Gastroesophageal sphincter (tissue), 4 donors: Measurements from ENCODE around the gene OR10AG1. TPM values are rescaled to one million over a fixed set of nuclear protein-coding genes. Genes with fewer than 3 reads are reported as not detected.

Experiments
- ATAC-seq: fragments of 150-250 bp; one replicate; pipeline ENCODE4 v1.9.1; 2016; ENCODE audit warnings: mild to moderate bottlenecking, moderate library complexity
- H3K27ac ChIP-seq, 4 donors: fragments of 200-600 bp; sonication (generic) in 3 of 4; 1 replicate in 3 of 4; 2 replicates in 1 of 4; pipeline ENCODE4 v1.5.1; 2016 to 2019
- H3K27me3 ChIP-seq: fragments of 200-600 bp; sonication (generic); one replicate; pipeline ENCODE4 v1.5.1; 2019
- H3K36me3 ChIP-seq, 2 donors: fragments of 200-600 bp; sonication (generic); one replicate each; pipeline ENCODE4 v1.5.1; 2019; ENCODE audit warnings: control low read depth in 1 of 2
- H3K4me1 ChIP-seq, 3 donors: fragments of 200-600 bp; sonication (generic); 1 replicate in 2 of 3; 2 replicates in 1 of 3; pipeline ENCODE4 v1.5.1; 2016 to 2019; ENCODE audit warnings: control low read depth in 2 of 3
- H3K4me3 ChIP-seq, 2 donors: fragments of 200-600 bp; sonication (generic); one replicate each; pipeline ENCODE4 v1.5.1; 2019; ENCODE audit warnings: mild to moderate bottlenecking in 1 of 2, moderate library complexity in 1 of 2
- H3K9me3 ChIP-seq, 3 donors: fragments of 200-600 bp; sonication (generic); one replicate each; pipeline ENCODE4 v1.5.1; 2017 to 2019; ENCODE audit warnings: control low read depth in 2 of 3
- EP300 ChIP-seq: sonication (generic); formaldehyde crosslinking; IDR thresholded peaks from one replicate; pipeline ENCODE4 v1.6.1; 2017; ENCODE audit warnings: antibody characterized with exemption, mild to moderate bottlenecking
- POLR2A ChIP-seq, 2 donors: fragments of 450-650 bp; IDR thresholded peaks; one replicate each; pipeline ENCODE4 v1.6.1; 2017; ENCODE audit warnings: antibody characterized with exemption in 2 of 2, mild to moderate bottlenecking in 2 of 2, moderate library complexity in 1 of 2
- POLR2AphosphoS5 ChIP-seq: sonication (generic); formaldehyde crosslinking; IDR thresholded peaks from one replicate; pipeline ENCODE4 v1.6.1; 2017; ENCODE audit warnings: antibody characterized with exemption
- WGBS, 2 donors: methylation state at CpG; one replicate each; pipeline ENCODE4 v1.1.5; 2018; ENCODE audit warnings: low coverage in 1 of 2; 5-methylcytosine and 5-hydroxymethylcytosine counted together
- total RNA-seq, 4 donors: library from RNA; depleted of rRNA; stranded (reverse); fragments of >200 nt; gene quantifications; one replicate each; pipeline ENCODE4 v1.1.0, GENCODE V29; 2016
- TF ChIP-seq, protein P1 (sequence below), 4 experiments: fragments of 200-600 bp in 2 of 4; fragments of 450-650 bp in 2 of 4; sonication (generic) in 1 of 4; IDR thresholded peaks; one replicate each; pipeline ENCODE4 v1.5.1; 2017 to 2019; ENCODE audit warnings: antibody characterized with exemption in 4 of 4, mild to moderate bottlenecking in 2 of 4, moderate library complexity in 2 of 4

OR10AG1 gene
- total RNA-seq, 4 donors from 2014 or later: not detected

DNA sequence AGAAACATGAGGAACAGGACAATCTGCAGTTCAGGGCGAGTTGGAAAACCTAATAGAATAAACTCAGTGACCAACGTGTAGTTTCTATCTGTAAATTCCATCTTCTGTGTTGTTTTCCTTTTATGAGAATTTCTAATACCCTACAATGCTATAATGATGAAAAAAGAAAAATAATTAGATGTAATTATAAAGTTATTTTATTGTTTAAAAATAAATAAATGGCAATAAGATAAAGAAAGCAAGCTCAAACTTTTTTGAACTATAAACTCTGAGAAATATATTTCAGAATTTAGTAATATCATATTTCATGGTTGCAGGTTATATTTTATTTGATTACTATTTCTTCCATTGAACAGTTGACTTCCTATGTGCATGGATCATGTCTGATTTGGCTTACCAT, 33.4 kb downstream of the OR10AG1 start, which contains the start of gene OR5I1:
OR5I1 (minus strand) TSS at position 101 of the 400 bp plus-strand sequence; CDS start at position 101, 0 bp downstream.
- H3K27me3 ChIP-seq: no peaks in the 10 kb centered on the region
- TF ChIP-seq, protein P1, sequence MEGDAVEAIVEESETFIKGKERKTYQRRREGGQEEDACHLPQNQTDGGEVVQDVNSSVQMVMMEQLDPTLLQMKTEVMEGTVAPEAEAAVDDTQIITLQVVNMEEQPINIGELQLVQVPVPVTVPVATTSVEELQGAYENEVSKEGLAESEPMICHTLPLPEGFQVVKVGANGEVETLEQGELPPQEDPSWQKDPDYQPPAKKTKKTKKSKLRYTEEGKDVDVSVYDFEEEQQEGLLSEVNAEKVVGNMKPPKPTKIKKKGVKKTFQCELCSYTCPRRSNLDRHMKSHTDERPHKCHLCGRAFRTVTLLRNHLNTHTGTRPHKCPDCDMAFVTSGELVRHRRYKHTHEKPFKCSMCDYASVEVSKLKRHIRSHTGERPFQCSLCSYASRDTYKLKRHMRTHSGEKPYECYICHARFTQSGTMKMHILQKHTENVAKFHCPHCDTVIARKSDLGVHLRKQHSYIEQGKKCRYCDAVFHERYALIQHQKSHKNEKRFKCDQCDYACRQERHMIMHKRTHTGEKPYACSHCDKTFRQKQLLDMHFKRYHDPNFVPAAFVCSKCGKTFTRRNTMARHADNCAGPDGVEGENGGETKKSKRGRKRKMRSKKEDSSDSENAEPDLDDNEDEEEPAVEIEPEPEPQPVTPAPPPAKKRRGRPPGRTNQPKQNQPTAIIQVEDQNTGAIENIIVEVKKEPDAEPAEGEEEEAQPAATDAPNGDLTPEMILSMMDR (IDR thresholded peaks at IDR 0.05): no peak
- no peak for TF ChIP-seq POLR2AphosphoS5
- TF ChIP-seq POLR2A (IDR thresholded peaks at IDR 0.05): no peak
- no peak for TF ChIP-seq EP300
- H3K4me3 ChIP-seq: no peak within 1 kb of the TSS
- H3K9me3 ChIP-seq: no peaks in the 10 kb centered on the region
- ATAC-seq: no peak
- WGBS, 2 donors: 46% methylated on average over 2 of the region's 2 CpGs
- no peaks in the 10 kb centered on the region for H3K36me3 ChIP-seq
- H3K27ac ChIP-seq: no peak within 1 kb of the TSS
- H3K4me1 ChIP-seq: no peaks in the 10 kb centered on the region

DNA sequence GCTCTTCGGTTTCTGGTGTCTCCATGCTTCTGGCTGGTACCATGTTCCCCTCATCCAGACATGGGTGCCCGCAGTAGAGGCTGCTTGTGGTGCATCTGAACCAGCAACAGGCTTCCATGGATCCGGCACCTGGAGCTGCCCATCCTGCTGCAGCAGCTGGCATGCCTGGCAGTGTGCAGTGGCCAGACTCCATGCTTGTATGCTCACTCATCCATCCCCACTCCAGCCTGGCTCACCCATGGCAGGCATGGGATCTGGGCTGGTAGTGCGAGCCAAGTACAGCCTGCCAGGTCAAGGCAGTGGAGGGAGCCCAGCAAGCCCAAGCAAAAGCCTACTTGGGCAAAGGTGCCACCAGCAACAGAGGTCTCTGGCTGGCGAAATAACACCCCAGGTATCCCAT, 49.2 kb downstream of the OR10AG1 start:
- WGBS, 2 donors: 81 to 82% methylated on average over 2 to 3 of the region's 5 CpGs
- H3K27me3 ChIP-seq: no peaks in the 10 kb centered on the region
- no peak overlapping the region for H3K4me3 ChIP-seq
- ATAC-seq: no peak
- H3K36me3 ChIP-seq: no peaks in the 10 kb centered on the region
- H3K27ac ChIP-seq: no peak overlapping the region
- TF ChIP-seq, protein P1 (IDR thresholded peaks at IDR 0.05): no peak
- TF ChIP-seq EP300 (no peak), POLR2AphosphoS5 (no peak), POLR2A (IDR thresholded peaks at IDR 0.05) (no peak)
- H3K4me1 ChIP-seq: no peaks in the 10 kb centered on the region
- no peaks in the 10 kb centered on the region for H3K9me3 ChIP-seq

Other genes with a start within 250 kb of the OR10AG1 start
- not detected for gene OR5D13, start 196.5 kb downstream of the OR10AG1 start, total RNA-seq
- under 1 TPM in 1 of 4 donors, not detected in 3; 0.89 TPM for gene OR5D14, start 174.4 kb downstream of the OR10AG1 start, total RNA-seq
- gene OR5L1, start 158.6 kb downstream of the OR10AG1 start, total RNA-seq: not detected
- gene OR5D18, start 150.3 kb downstream of the OR10AG1 start, total RNA-seq: not detected
- gene OR5L2, start 142.7 kb downstream of the OR10AG1 start, total RNA-seq: not detected
- gene OR5D16, start 131.2 kb downstream of the OR10AG1 start, total RNA-seq: not detected
- not detected for gene TRIM51, start 86.6 kb downstream of the OR10AG1 start, total RNA-seq
- not detected for gene OR5W2, start 55.4 kb downstream of the OR10AG1 start, total RNA-seq
- gene OR5I1, start 33.5 kb downstream of the OR10AG1 start, total RNA-seq: not detected
- gene OR5F1, start 24.7 kb upstream of the OR10AG1 start, total RNA-seq: not detected
- under 1 TPM in 1 of 4 donors, not detected in 3; 0.04 TPM for gene OR5AS1, start 57.7 kb upstream of the OR10AG1 start, total RNA-seq
- gene OR8I2, start 123.4 kb upstream of the OR10AG1 start, total RNA-seq: not detected
- gene OR8H2, start 133.7 kb upstream of the OR10AG1 start, total RNA-seq: not detected
- not detected for gene OR8H3, start 152.4 kb upstream of the OR10AG1 start, total RNA-seq
- under 1 TPM in 1 of 4 donors, not detected in 3; 0.12 TPM for gene OR8J3, start 170.3 kb upstream of the OR10AG1 start, total RNA-seq
- gene OR8K5, start 190.4 kb upstream of the OR10AG1 start, total RNA-seq: not detected
- gene OR5J2, start 206.7 kb upstream of the OR10AG1 start, total RNA-seq: not detected